HepG2 (cell line): ENCODE results near the gene IFI27. TPM values are rescaled to one million over a fixed set of nuclear protein-coding genes. Genes with fewer than 3 reads are reported as not detected.

Experiments used
- ATAC-seq: fragments of 200-7000 bp; cut with Tn5 transposase; 3 replicates; pipeline ENCODE4 v1.9.1; 2020; ENCODE audit warnings: mild to moderate bottlenecking, moderate library complexity
- BruUV-seq: library from RNA; stranded (reverse); fragments of 400-500 nt; replicated peaks from 2 replicates; lab custom pipeline; 2021; lab: Mats Ljungman, UMichigan
- CTCF ChIA-PET: fragments of 300-600 bp; formaldehyde crosslinking; extraction: SDS; loops from one replicate; lab custom pipeline; 2021; ENCODE audit warnings: low total read pairs, inconsistent platforms, low intra/inter-chr PET ratio; lab: Yijun Ruan, JAX
- POLR2A ChIA-PET: fragments of 350-600 bp; sonication (Branson Sonifier 250); formaldehyde crosslinking; loops from one replicate; lab custom pipeline; 2020; ENCODE audit warnings: antibody characterized with exemption, inconsistent platforms; lab: Yijun Ruan, JAX
- DNase-seq: peaks from one replicate; pipeline ENCODE4 v3.0.0-alpha.2; 2015; ENCODE audit warnings: low spot score
- FAIRE-seq: peaks from 3 replicates; lab custom pipeline; 2011; peaks lifted over from hg19 to GRCh38; lab: Jason Lieb, UNC
- H2AFZ ChIP-seq: one replicate; pipeline ENCODE4 v1.6.1; 2011; ENCODE audit warnings: low read length, inconsistent platforms
- H3K27ac ChIP-seq: fragments of 300-600 bp; 3 replicates; pipeline ENCODE4 v1.8.0; 2011; ENCODE audit warnings: mixed run types, mild to moderate bottlenecking, mixed read lengths, low read length, inconsistent platforms; ENCODE audit not compliant: insufficient read depth; ENCODE audit errors: extremely low read length
- H3K27me3 ChIP-seq, 2 experiments: fragments of 200-600 bp in 1 of 2; 2 replicates in 1 of 2; 3 replicates in 1 of 2; pipeline versions ENCODE4 v1.6.0 to v1.8.0; 2011; ENCODE audit warnings: low read length in 2 of 2, mild to moderate bottlenecking in 2 of 2, moderate library complexity in 2 of 2, inconsistent platforms in 1 of 2; ENCODE audit not compliant: insufficient read depth in 2 of 2, control insufficient read depth in 1 of 2
- H3K36me3 ChIP-seq, 2 experiments: fragments of 200-600 bp in 1 of 2; replicated peaks in 1 of 2; 2 replicates in 1 of 2; 3 replicates in 1 of 2; pipeline versions ENCODE4 v1.5.1 to v1.8.0; 2011; ENCODE audit warnings: low read length in 2 of 2, inconsistent platforms in 1 of 2; ENCODE audit not compliant: insufficient read depth in 2 of 2, control insufficient read depth in 1 of 2
- H3K4me1 ChIP-seq: 2 replicates; pipeline ENCODE4 v1.5.1; 2012; ENCODE audit warnings: low read length, inconsistent platforms; ENCODE audit not compliant: insufficient read depth
- H3K4me2 ChIP-seq: 2 replicates; pipeline ENCODE4 v1.6.0; 2011; ENCODE audit warnings: low read depth, low read length, inconsistent platforms
- H3K4me3 ChIP-seq, 3 experiments: fragments of 200-600 bp in 1 of 3; sonication (generic), shearing (Covaris generic) in 1 of 3; replicated peaks in 1 of 3; 2 replicates each; pipeline ENCODE4 v1.5.1; 2011 to 2016; ENCODE audit warnings: low read length in 3 of 3, inconsistent platforms in 2 of 3, low read depth in 2 of 3, mild to moderate bottlenecking in 2 of 3, control low read depth in 1 of 3, mixed read lengths in 1 of 3; ENCODE audit not compliant: insufficient read depth in 1 of 3
- H3K79me2 ChIP-seq: one replicate; pipeline ENCODE4 v1.6.1; 2011; ENCODE audit warnings: low read length, inconsistent platforms; ENCODE audit not compliant: insufficient read depth
- H3K9ac ChIP-seq: 2 replicates; pipeline ENCODE4 v1.6.0; 2011; ENCODE audit warnings: mild to moderate bottlenecking, low read depth, low read length, inconsistent platforms; ENCODE audit not compliant: insufficient read depth
- H3K9me3 ChIP-seq: 2 replicates; pipeline ENCODE4 v1.5.1; 2012; ENCODE audit warnings: mild to moderate bottlenecking, low read length
- H4K20me1 ChIP-seq: 2 replicates; pipeline ENCODE4 v1.6.0; 2011; ENCODE audit warnings: inconsistent platforms, mild to moderate bottlenecking, low read length, moderate library complexity; ENCODE audit not compliant: insufficient read depth
- ATF5 ChIP-seq: sonication (generic); formaldehyde crosslinking; IDR thresholded peaks from 2 replicates; pipeline ENCODE4 v1.4.0; 2020; ENCODE audit warnings: mild to moderate bottlenecking, low read depth, missing genetic modification reagents
- ATM ChIP-seq: fragments of 450-650 bp; IDR thresholded peaks from 2 replicates; pipeline ENCODE4 v1.7.1; 2017; ENCODE audit warnings: mild to moderate bottlenecking, borderline replicate concordance
- MIER3 ChIP-seq: IDR thresholded peaks from 2 replicates; pipeline ENCODE4 v1.6.1; 2016; ENCODE audit warnings: missing compliant biosample characterization, borderline replicate concordance
- MTF1 ChIP-seq: sonication (generic); formaldehyde crosslinking; IDR thresholded peaks from 2 replicates; pipeline ENCODE4 v1.5.0; 2020; ENCODE audit warnings: missing genetic modification reagents
- NCOA2 ChIP-seq: sonication (generic); formaldehyde crosslinking; IDR thresholded peaks from 2 replicates; pipeline ENCODE4 v1.8.0; 2022; ENCODE audit warnings: inconsistent platforms
- RBFOX2 ChIP-seq: fragments of 200-400 bp; formaldehyde crosslinking; IDR thresholded peaks from 2 replicates; pipeline ENCODE4 v1.6.1; 2017; ENCODE audit warnings: low read depth, mild to moderate bottlenecking, low read length
- ZNF232 ChIP-seq: sonication (generic); formaldehyde crosslinking; IDR thresholded peaks from 2 replicates; pipeline ENCODE4 v1.4.0; 2020; ENCODE audit warnings: missing genetic modification reagents, borderline replicate concordance
- ZNF609 ChIP-seq: sonication (generic); formaldehyde crosslinking; IDR thresholded peaks from 2 replicates; pipeline ENCODE4 v1.4.0; 2020; ENCODE audit warnings: mild to moderate bottlenecking, missing genetic modification reagents, borderline replicate concordance
- ZNF614 ChIP-seq: IDR thresholded peaks from 2 replicates; pipeline ENCODE4 v1.6.1; 2018; ENCODE audit warnings: missing biosample characterization, missing genetic modification reagents, inconsistent platforms, borderline replicate concordance
- ZNF770 ChIP-seq: sonication (generic); formaldehyde crosslinking; IDR thresholded peaks from 2 replicates; pipeline ENCODE4 v1.5.0; 2020; ENCODE audit warnings: mild to moderate bottlenecking, missing genetic modification reagents
- WGBS: methylation state at CpG from one replicate; pipeline ENCODE4 v1.1.6; 2017; ENCODE audit warnings: low lambda C conversion rate; 5-methylcytosine and 5-hydroxymethylcytosine counted together
- in situ Hi-C: cut with HindIII; loops from 2 replicates; pipeline ENCODE4 v1.10.0; 2017; ENCODE audit warnings: low pct_unique_long_range_greater_than_20kb; ENCODE audit not compliant: extremely low pct_ligation_motif_present
- intact Hi-C: fragments of 100-400 bp; cut with micrococcal nuclease; formaldehyde crosslinking; loops from one replicate; pipeline ENCODE4 v1.10.0; 2022; ENCODE audit not compliant: unreplicated experiment
- polyA plus RNA-seq, 8 experiments: library from polyadenylated mRNA; depleted of rRNA in 3 of 8; stranded (reverse) in 7 of 8; unstranded in 1 of 8; fragments of >200 nt; fragmentation: Illumina TruSeq in 4 of 8; extraction: Trizol in 4 of 8; gene quantifications; 2 replicates each; pipeline versions ENCODE4 v1.2.1 to v1.2.3, GENCODE V29; 2011 to 2016; ENCODE audit warnings: low read depth in 4 of 8, missing spikeins in 1 of 8, mixed read lengths in 1 of 8; ENCODE audit not compliant: insufficient read depth in 1 of 8
- total RNA-seq, 5 experiments: library from RNA; depleted of rRNA; stranded (reverse); fragments of >200 nt; fragmentation: Illumina TruSeq; extraction: Trizol; gene quantifications; 2 replicates each; pipeline ENCODE4 v1.2.3, GENCODE V29; 2016; ENCODE audit warnings: low read depth in 1 of 5

IFI27 gene
- total and polyA plus RNA-seq, 2 of the 13 experiments (the other 11 are each of a cell fraction or from before 2014, with no cell fraction given) = 1.2 to 1.7 TPM

- H3K9me3 ChIP-seq = no peaks in the 10 kb centered on the region
- no peaks in the 10 kb centered on the region for H3K36me3 ChIP-seq
- CTCF ChIA-PET = no interaction called here
- peaks cover 2 to 23% of the 10 kb centered on the region in 2 experiments for H3K27me3 ChIP-seq
- H3K9ac ChIP-seq = no peak overlapping the region
- TF ChIP-seq ZNF614 (no peak), ATM (no peak), ATF5 (CRISPR knock-in tag) (no peak), MIER3 (no peak), RBFOX2 (no peak), MTF1 (CRISPR knock-in tag) (no peak), ZNF232 (CRISPR knock-in tag) (no peak), NCOA2 (CRISPR knock-in tag) (no peak)
- DNase-seq (no peak), FAIRE-seq (no peak), ATAC-seq (no peak)
- POLR2A ChIA-PET = no interaction called here
- in situ Hi-C loops (no loop called here), intact Hi-C loops (loop anchor here (5.0 kb wide), 1 partner anchor 45 kb away; the partner anchor contains the start of genes DDX24 and IFI27L1)
- no peak overlapping the region for H3K4me3 ChIP-seq
- no peak overlapping the region for H2AFZ ChIP-seq
- H3K27ac ChIP-seq = no peak overlapping the region
- H3K4me2 ChIP-seq = no peak overlapping the region
- peaks cover 32% of the 10 kb centered on the region for H3K4me1 ChIP-seq
- no peaks in the 10 kb centered on the region for H3K79me2 ChIP-seq
- no TSS peak for BruUV-seq
- 0% methylated on average over 1 of the region's 6 CpGs for WGBS
- H4K20me1 ChIP-seq = no peaks in the 10 kb centered on the region
Measured at GRCh38 chr14:94127330-94127729, 16.8 kb downstream of the IFI27 start.

- BruUV-seq = no TSS peak
- Histone ChIP-seq H2AFZ (no peak overlapping the region), H3K9me3 (no peaks in the 10 kb centered on the region), H3K27ac (no peak overlapping the region), H3K4me1 (peaks cover 32% of the 10 kb centered on the region), H3K4me3 (no peak overlapping the region), H3K27me3 (peaks cover 2 to 20% of the 10 kb centered on the region in 2 experiments), H3K36me3 (no peaks in the 10 kb centered on the region), H3K9ac (no peak overlapping the region), H4K20me1 (no peaks in the 10 kb centered on the region), H3K4me2 (no peak overlapping the region), H3K79me2 (no peaks in the 10 kb centered on the region)
- no peak for FAIRE-seq
- ChIA-PET POLR2A (interaction anchor here (1.4 kb wide), 1 partner anchor 77 kb away, joined by 3 read pairs; no protein-coding TSS in a partner anchor), CTCF (no interaction called here)
- peak; percentile 11; the same call in 1 of the 3 replicates for ATAC-seq
- 59% methylated on average over 8 of the region's 14 CpGs for WGBS
- intact Hi-C loops (loop anchor here (5.0 kb wide), 1 partner anchor 46 kb away; the partner anchor contains the start of genes DDX24 and IFI27L1), in situ Hi-C loops (no loop called here)
- DNase-seq = no peak
- TF ChIP-seq ZNF770 (no peak), ZNF609 (no peak)
Measured at GRCh38 chr14:94128216-94128839, 17.8 kb downstream of the IFI27 start.
